Measurements from ENCODE around the gene CHMP2A.

Gene CHMP2A

GRCh38 chr19:58536852-58537798 lies 17.8 kb downstream of the CHMP2A start:
- DNase-seq = no peak

GRCh38 chr19:58535857-58536256 lies 19.0 kb downstream of the CHMP2A start:
- DNase-seq = no peak

- no peak for DNase-seq
These were observed 23.7 kb downstream of the CHMP2A start for GRCh38 chr19:58531034-58531840.

GRCh38 chr19:58529405-58529804 lies 25.5 kb downstream of the CHMP2A start:
- no peak for DNase-seq

- DNase-seq = no peak
These were observed 32.2 kb downstream of the CHMP2A start for GRCh38 chr19:58522709-58523108.

- DNase-seq = no peak
These were observed 33.3 kb downstream of the CHMP2A start for GRCh38 chr19:58521651-58522050.

GRCh38 chr19:58520257-58520599 lies 34.7 kb downstream of the CHMP2A start:
- DNase-seq = no peak

- peak; percentile 97 for DNase-seq
These were observed 35.3 kb downstream of the CHMP2A start, which contains the start of gene ZBTB45 for GRCh38 chr19:58519355-58520256. Gene ZBTB45 (minus strand): TSS chr19:58519810. CDS start chr19:58517673, 2,137 bp downstream.

- peak; percentile 82 for DNase-seq
These were observed 35.9 kb downstream of the CHMP2A start for GRCh38 chr19:58519087-58519354.

- peak; percentile 48 for DNase-seq
These were observed 36.4 kb downstream of the CHMP2A start for GRCh38 chr19:58518256-58519086.

- DNase-seq = no peak
These were observed 37.7 kb downstream of the CHMP2A start for GRCh38 chr19:58516964-58517833.

- no peak for DNase-seq
These were observed 38.6 kb downstream of the CHMP2A start for GRCh38 chr19:58516246-58516836.

- DNase-seq = no peak
These were observed 39.6 kb downstream of the CHMP2A start for GRCh38 chr19:58515259-58515658.

GRCh38 chr19:58514564-58515022 lies 40.3 kb downstream of the CHMP2A start:
- no peak for DNase-seq

GRCh38 chr19:58513694-58514563 lies 41.0 kb downstream of the CHMP2A start:
- DNase-seq = peak; percentile 88

- no peak for DNase-seq
These were observed 41.7 kb downstream of the CHMP2A start for GRCh38 chr19:58513213-58513693.

- DNase-seq = peak; percentile 31
These were observed 43.3 kb downstream of the CHMP2A start, which contains the start of gene SLC27A5 for GRCh38 chr19:58511353-58512208. Gene SLC27A5 (minus strand): TSS chr19:58511992. CDS start chr19:58511955, 37 bp downstream.
